Measurements from ENCODE around the gene SNURF.

Gene SNURF

DNA sequence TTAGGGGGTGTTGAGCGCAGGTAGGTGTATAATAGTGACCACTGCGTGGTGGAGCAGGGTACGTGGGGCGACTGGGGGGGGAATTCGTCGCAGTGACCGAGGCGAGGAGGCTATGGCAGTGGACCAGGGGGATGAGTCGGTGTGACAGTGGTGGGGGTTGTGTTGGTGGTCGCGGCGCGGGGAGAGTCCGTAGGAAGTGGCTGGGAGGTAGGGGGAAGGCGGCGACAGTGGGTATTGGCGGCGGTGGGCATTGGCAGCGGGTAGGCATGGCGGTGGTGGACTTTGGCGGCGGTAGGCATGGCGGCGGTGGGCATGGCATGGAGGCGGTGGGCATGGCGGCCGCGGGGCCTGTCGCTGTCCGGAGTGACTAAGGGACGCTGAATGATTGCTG, 739 bp downstream of the SNURF start:
- DNase-seq (ENCODE audit: low spot score) = no peak
- in situ Hi-C loops (cut with MboI; ENCODE audit: low pct_unique_long_range_greater_than_20kb, low sequenced_read_pairs, unreplicated experiment) = loop anchor here (25.0 kb wide), 1 partner anchor 482 kb away; the partner anchor contains the start of gene UBE3A
- TF ChIP-seq, protein P1, sequence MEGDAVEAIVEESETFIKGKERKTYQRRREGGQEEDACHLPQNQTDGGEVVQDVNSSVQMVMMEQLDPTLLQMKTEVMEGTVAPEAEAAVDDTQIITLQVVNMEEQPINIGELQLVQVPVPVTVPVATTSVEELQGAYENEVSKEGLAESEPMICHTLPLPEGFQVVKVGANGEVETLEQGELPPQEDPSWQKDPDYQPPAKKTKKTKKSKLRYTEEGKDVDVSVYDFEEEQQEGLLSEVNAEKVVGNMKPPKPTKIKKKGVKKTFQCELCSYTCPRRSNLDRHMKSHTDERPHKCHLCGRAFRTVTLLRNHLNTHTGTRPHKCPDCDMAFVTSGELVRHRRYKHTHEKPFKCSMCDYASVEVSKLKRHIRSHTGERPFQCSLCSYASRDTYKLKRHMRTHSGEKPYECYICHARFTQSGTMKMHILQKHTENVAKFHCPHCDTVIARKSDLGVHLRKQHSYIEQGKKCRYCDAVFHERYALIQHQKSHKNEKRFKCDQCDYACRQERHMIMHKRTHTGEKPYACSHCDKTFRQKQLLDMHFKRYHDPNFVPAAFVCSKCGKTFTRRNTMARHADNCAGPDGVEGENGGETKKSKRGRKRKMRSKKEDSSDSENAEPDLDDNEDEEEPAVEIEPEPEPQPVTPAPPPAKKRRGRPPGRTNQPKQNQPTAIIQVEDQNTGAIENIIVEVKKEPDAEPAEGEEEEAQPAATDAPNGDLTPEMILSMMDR (IDR thresholded peaks at IDR 0.05; ENCODE audit: extremely low read depth, insufficient read depth, missing control alignments) = no peak

- peak; percentile 67 for DNase-seq (ENCODE audit: low spot score)
- in situ Hi-C loops (cut with MboI; ENCODE audit: low pct_unique_long_range_greater_than_20kb, low sequenced_read_pairs, unreplicated experiment) = loop anchor here (25.0 kb wide), 1 partner anchor 481 kb away; the partner anchor contains the start of gene UBE3A
- TF ChIP-seq, protein P1 (IDR thresholded peaks at IDR 0.05; ENCODE audit: extremely low read depth, insufficient read depth, missing control alignments) = no peak
These were observed 1.5 kb downstream of the SNURF start for GRCh38 chr15:24956111-24956838.

- DNase-seq (ENCODE audit: low spot score) = no peak
- in situ Hi-C loops (cut with MboI; ENCODE audit: low pct_unique_long_range_greater_than_20kb, low sequenced_read_pairs, unreplicated experiment) = loop anchor here (25.0 kb wide), 1 partner anchor 480 kb away; the partner anchor contains the start of gene UBE3A
These were observed 2.9 kb downstream of the SNURF start for GRCh38 chr15:24957691-24958090.

GRCh38 chr15:24961967-24962366, 7.2 kb downstream of the SNURF start:
- no peak for DNase-seq (ENCODE audit: low spot score)
- TF ChIP-seq, protein P1 (IDR thresholded peaks at IDR 0.05; ENCODE audit: extremely low read depth, insufficient read depth, missing control alignments) = no peak
- in situ Hi-C loops (cut with MboI; ENCODE audit: low pct_unique_long_range_greater_than_20kb, low sequenced_read_pairs, unreplicated experiment) = loop anchor here (25.0 kb wide), 1 partner anchor 475 kb away; the partner anchor contains the start of gene UBE3A

More at GRCh38 chr15:24957691-24958090, 2.9 kb downstream of the SNURF start:
- TF ChIP-seq, protein P1 (IDR thresholded peaks at IDR 0.05; ENCODE audit: extremely low read depth, insufficient read depth, missing control alignments) = no peak

DNA sequence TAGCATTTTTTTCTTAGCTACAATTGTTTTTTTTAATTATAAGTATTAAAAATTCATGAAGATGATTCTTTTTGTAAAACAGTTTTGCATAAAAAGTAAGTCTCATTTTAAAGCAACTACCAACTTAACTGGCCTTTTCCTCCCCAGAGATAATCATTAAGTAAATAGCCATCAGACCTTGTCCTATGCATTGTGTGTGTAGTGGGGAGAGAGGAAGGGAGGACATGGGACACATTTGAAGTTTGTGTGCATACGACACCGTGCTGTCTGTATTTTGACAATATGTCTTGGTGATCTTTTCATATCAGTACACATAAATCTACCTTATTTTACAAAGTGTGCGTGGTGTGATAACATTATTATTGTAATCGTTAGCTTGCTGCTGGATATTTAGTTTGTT, 8.1 kb downstream of the SNURF start:
- no peak for DNase-seq (ENCODE audit: low spot score)
- in situ Hi-C loops (cut with MboI; ENCODE audit: low pct_unique_long_range_greater_than_20kb, low sequenced_read_pairs, unreplicated experiment) = loop anchor here (25.0 kb wide), 1 partner anchor 474 kb away; the partner anchor contains the start of gene UBE3A
- TF ChIP-seq, protein P1 (IDR thresholded peaks at IDR 0.05; ENCODE audit: extremely low read depth, insufficient read depth, missing control alignments) = no peak

GRCh38 chr15:24966364-24967103, 11.7 kb downstream of the SNURF start:
- in situ Hi-C loops (cut with MboI; ENCODE audit: low pct_unique_long_range_greater_than_20kb, low sequenced_read_pairs, unreplicated experiment) = loop anchor here (25.0 kb wide), 1 partner anchor 471 kb away; the partner anchor contains the start of gene UBE3A
- no peak for DNase-seq (ENCODE audit: low spot score)
- TF ChIP-seq, protein P1 (IDR thresholded peaks at IDR 0.05; ENCODE audit: extremely low read depth, insufficient read depth, missing control alignments) = no peak

Data from GM13977 (cell line).